GM15510 (cell line): ENCODE results near the gene HECW1.

ENCODE experiments used
- POLR2A ChIP-seq: IDR thresholded peaks from 3 replicates; pipeline ENCODE4 v1.6.1; 2011; ENCODE audit warnings: borderline replicate concordance; ENCODE audit not compliant: insufficient read length; ENCODE audit errors: extremely low read depth

Gene HECW1

GRCh38 chr7:43112459-43112940, at the start of gene HECW1:
Gene HECW1 (plus strand): TSS chr7:43112647. CDS start chr7:43243906, 131,259 bp downstream.
- TF ChIP-seq POLR2A: no peak

- TF ChIP-seq POLR2A: no peak
Measured at GRCh38 chr7:43071604-43072003, 40.8 kb upstream of the HECW1 start.

GRCh38 chr7:43072530-43072929, 39.9 kb upstream of the HECW1 start:
- no peak for TF ChIP-seq POLR2A

GRCh38 chr7:43076189-43076605, 36.2 kb upstream of the HECW1 start:
- TF ChIP-seq POLR2A: no peak

- no peak for TF ChIP-seq POLR2A
Measured at GRCh38 chr7:43076606-43077005, 35.8 kb upstream of the HECW1 start.

- TF ChIP-seq POLR2A: no peak
Measured at GRCh38 chr7:43077285-43077684, 35.2 kb upstream of the HECW1 start.

- TF ChIP-seq POLR2A: no peak
Measured at GRCh38 chr7:43077732-43078391, 34.6 kb upstream of the HECW1 start.

GRCh38 chr7:43078794-43079193, 33.7 kb upstream of the HECW1 start:
- TF ChIP-seq POLR2A: no peak

- TF ChIP-seq POLR2A: no peak
Measured at GRCh38 chr7:43081603-43082002, 30.8 kb upstream of the HECW1 start.

GRCh38 chr7:43083106-43083505, 29.3 kb upstream of the HECW1 start:
- no peak for TF ChIP-seq POLR2A

- no peak for TF ChIP-seq POLR2A
Measured at GRCh38 chr7:43085017-43085416, 27.4 kb upstream of the HECW1 start.

- TF ChIP-seq POLR2A: no peak
Measured at GRCh38 chr7:43085992-43086391, 26.5 kb upstream of the HECW1 start.

GRCh38 chr7:43092819-43093218, 19.6 kb upstream of the HECW1 start:
- TF ChIP-seq POLR2A: no peak

- no peak for TF ChIP-seq POLR2A
Measured at GRCh38 chr7:43096875-43097274, 15.6 kb upstream of the HECW1 start.

- TF ChIP-seq POLR2A: no peak
Measured at GRCh38 chr7:43099750-43100149, 12.7 kb upstream of the HECW1 start.

GRCh38 chr7:43104874-43105520, 7.5 kb upstream of the HECW1 start:
- no peak for TF ChIP-seq POLR2A
